ENCODE measurements around the gene RAB24. TPM values are rescaled to one million over a fixed set of nuclear protein-coding genes. Genes with fewer than 3 reads are reported as not detected.
A peak's percentile ranks its signal among the peaks of the same experiment; 100 is the strongest.
"Not testable (repeated sequence)": the region's sequence is repeated elsewhere in the genome, so short reads cannot be mapped to it uniquely, and the experiment has no call there.

Gene RAB24
- polyA plus RNA-seq, 1 experiment = 54.7 TPM

DNA sequence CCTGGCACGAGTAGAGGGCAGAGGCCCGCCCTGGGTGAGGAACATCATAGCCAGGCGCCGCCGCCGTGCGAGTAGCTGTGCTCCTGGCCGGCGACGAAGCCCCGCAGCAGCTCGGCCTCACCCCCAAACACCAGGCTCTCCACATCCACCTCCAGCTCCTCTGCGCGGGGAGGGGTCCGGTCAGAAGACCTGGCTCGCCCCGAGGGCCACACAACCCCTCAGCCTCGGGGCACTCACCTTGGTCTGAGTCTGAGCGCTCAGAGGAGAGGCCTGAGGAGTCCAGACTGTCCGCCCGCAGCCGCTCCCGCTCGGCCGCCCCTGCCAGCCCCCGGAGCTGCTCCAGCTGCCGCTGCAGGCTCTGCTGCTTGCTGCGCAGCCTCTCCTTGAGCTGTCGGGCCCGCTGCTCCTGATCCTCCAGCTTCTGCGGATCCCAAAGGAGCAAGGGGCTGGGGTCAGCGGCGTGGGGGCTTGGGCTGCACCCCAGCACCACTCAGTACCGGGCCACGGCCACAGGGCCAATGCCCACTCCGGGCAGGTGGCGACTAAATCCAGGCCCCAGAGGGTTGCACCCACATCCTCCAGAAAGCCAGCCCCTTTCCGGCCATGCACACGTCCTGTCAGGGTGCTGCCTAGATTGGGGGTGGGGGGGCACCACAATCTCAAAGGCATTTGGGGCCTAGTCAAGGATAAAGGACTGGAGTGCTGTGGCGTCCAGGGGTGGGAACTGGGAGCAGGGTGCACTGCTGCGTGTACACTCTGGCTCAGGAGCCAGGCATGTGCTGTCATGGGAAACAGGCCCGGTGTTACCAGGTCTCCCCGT, 4.2 kb upstream of the RAB24 start:
- Histone ChIP-seq H3K36me3 (ENCODE audit: control insufficient read depth, insufficient read depth, low read length) (peaks cover 12% of the 10 kb centered on the region), H3K4me3 (ENCODE audit: low read depth, low read length) (no peak overlapping the region), H3K27me3 (ENCODE audit: control insufficient read depth, insufficient read depth, low read length) (no peaks in the 10 kb centered on the region)
- CTCF ChIA-PET = interaction anchor here (1.2 to 6.8 kb wide), 3 partner anchors 146 to 194 kb away, joined by 5 to 38 read pairs (median 34); no protein-coding TSS in a partner anchor
- no peak for DNase-seq (ENCODE audit: low read depth)
- POLR2A ChIA-PET = no interaction called here
- TF ChIP-seq, protein P1, sequence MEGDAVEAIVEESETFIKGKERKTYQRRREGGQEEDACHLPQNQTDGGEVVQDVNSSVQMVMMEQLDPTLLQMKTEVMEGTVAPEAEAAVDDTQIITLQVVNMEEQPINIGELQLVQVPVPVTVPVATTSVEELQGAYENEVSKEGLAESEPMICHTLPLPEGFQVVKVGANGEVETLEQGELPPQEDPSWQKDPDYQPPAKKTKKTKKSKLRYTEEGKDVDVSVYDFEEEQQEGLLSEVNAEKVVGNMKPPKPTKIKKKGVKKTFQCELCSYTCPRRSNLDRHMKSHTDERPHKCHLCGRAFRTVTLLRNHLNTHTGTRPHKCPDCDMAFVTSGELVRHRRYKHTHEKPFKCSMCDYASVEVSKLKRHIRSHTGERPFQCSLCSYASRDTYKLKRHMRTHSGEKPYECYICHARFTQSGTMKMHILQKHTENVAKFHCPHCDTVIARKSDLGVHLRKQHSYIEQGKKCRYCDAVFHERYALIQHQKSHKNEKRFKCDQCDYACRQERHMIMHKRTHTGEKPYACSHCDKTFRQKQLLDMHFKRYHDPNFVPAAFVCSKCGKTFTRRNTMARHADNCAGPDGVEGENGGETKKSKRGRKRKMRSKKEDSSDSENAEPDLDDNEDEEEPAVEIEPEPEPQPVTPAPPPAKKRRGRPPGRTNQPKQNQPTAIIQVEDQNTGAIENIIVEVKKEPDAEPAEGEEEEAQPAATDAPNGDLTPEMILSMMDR (IDR thresholded peaks at IDR 0.05; ENCODE audit: insufficient read depth, low read depth, low read length) = no peak

DNA sequence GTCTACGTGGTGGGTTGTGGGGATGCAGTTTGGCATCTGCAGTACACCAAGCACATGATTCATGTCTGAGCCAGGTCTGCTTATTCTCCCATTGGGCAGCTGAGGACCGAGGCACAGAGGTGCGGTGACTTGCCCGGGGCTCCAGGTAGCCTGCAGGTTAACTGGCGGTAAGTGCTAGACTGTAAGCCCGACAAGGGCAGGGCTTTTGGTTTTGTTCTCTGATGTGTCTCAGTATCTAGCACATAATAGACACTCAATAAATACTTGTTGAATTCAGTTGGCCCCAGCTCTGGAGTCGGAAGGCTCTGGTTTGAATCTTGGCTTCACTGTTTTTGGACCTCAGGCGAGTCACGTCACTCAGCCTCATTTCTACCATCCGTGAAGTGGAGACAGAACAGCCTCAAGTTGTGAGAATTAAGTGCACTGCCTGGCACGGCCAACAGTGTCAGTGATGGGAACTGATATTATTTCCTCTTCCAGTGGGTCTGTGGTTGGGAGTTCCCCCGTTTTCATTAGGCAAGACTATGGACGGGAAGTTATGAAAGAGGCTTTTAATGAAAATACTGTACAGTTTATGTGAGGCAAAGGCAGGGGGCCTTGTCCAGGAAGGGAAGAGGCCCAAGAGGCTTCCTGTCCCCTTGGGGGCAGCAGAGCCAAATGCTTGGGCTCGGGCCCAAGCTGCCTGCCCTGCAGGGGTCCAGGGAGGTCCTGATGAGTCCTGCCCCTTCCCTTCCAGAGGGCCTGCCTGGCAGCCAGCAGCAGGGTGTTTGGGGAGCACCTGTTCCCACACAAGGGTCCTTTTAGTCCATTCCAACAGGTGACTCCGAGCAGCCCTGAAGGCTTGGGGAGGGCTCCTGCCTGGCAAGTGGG, 3.4 kb upstream of the RAB24 start:
- DNase-seq (ENCODE audit: low read depth) = no peak
- Histone ChIP-seq H3K4me3 (ENCODE audit: low read depth, low read length) (no peak overlapping the region), H3K36me3 (ENCODE audit: control insufficient read depth, insufficient read depth, low read length) (peaks cover 12% of the 10 kb centered on the region), H3K27me3 (ENCODE audit: control insufficient read depth, insufficient read depth, low read length) (no peaks in the 10 kb centered on the region)
- ChIA-PET POLR2A (no interaction called here), CTCF (interaction anchor here (6.8 to 10.3 kb wide), 2 partner anchors 147 to 194 kb away, joined by 38 to 84 read pairs; no protein-coding TSS in a partner anchor)
- TF ChIP-seq, protein P1 (IDR thresholded peaks at IDR 0.05; ENCODE audit: insufficient read depth, low read depth, low read length) = no peak

DNA sequence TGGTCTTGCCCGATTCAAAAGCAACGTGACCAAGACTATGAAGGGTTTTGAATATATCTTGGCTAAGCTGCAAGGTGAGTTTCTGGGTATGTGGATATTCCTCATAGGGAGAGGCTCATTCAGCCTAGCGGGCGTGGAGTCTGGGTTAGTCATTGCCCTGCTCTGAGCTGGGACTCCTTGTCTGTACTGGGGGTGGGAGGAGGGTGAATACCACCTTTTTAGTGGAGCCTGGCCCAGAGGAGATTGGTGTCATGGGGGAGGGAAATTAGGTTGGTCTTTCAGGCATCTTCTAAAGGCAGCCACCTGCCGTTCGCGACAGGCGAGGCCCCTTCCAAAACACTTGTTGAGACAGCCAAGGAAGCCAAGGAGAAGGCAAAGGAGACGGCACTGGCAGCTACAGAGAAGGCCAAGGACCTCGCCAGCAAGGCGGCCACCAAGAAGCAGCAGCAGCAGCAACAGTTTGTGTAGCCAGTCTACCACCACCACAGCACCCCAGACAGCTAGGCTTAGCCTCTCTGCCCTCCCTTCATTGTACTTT, 2.7 kb upstream of the RAB24 start:
- POLR2A ChIA-PET; H3K27me3 ChIP-seq (ENCODE audit: control insufficient read depth, insufficient read depth, low read length); H3K4me3 ChIP-seq (ENCODE audit: low read depth, low read length); DNase-seq (ENCODE audit: low read depth): not testable (repeated sequence)
- CTCF ChIA-PET = interaction anchor here (1.7 to 10.3 kb wide), 2 partner anchors 12 to 193 kb away, joined by 6 to 84 read pairs; no protein-coding TSS in a partner anchor
- H3K36me3 ChIP-seq (ENCODE audit: control insufficient read depth, insufficient read depth, low read length) = peaks cover 18% of the 10 kb centered on the region

DNA sequence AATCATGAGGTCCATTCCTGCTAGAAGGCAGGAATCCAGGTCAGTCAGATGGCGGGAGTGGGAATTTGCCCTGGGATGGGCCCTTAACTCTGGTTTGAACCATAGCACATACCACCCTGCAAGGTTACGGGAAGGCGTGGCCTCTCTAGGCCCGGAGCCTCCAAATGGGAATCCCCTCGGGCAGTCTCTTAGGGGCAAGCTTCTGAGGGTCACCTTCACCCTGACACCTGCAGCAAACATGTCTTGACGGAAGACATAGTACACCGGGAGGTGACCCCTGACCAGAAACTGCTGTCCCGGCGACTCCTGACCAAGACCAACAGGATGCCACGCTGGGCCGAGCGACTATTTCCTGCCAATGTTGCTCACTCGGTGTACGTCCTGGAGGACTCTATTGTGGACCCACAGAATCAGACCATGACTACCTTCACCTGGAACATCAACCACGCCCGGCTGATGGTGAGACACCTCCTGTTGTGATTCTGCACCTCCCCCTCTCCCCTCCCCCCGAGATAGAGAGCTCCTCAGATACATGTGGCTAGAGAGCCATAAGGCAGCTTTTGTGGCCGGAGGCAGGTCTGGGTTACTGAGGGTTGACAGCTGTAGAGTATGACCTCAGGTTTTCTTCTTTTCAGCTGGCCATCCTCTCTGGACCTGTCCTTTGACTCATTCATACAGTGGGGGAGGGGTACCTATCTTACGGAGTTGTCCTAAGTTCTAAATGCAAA, 1.0 kb upstream of the RAB24 start:
- DNase-seq (ENCODE audit: low read depth) = no peak
- H3K36me3 ChIP-seq (ENCODE audit: control insufficient read depth, insufficient read depth, low read length) = peaks cover 18% of the 10 kb centered on the region
- CTCF ChIA-PET = interaction anchor here (0.9 to 10.3 kb wide), 3 partner anchors 14 to 212 kb away, joined by 3 to 84 read pairs (median 6); no protein-coding TSS in a partner anchor

More for the DNA sequence above, 1.0 kb upstream of the RAB24 start:
- Histone ChIP-seq H3K27me3 (ENCODE audit: control insufficient read depth, insufficient read depth, low read length) (no peaks in the 10 kb centered on the region), H3K4me3 (ENCODE audit: low read depth, low read length) (peak overlapping the region; percentile 71)
- TF ChIP-seq, protein P1 (IDR thresholded peaks at IDR 0.05; ENCODE audit: insufficient read depth, low read depth, low read length) = no peak
- POLR2A ChIA-PET = no interaction called here
